BLaER1 (cell line): ENCODE results near the gene CNTNAP5.

Experiments used
- H3K27ac ChIP-seq: shearing (Covaris generic); formaldehyde crosslinking; 2 replicates; pipeline ENCODE4 v1.8.1; 2022
- H3K27me3 ChIP-seq: shearing (Covaris generic); formaldehyde crosslinking; 2 replicates; pipeline ENCODE4 v1.8.1; 2022
- H3K36me3 ChIP-seq: shearing (Covaris generic); formaldehyde crosslinking; 2 replicates; pipeline ENCODE4 v1.8.1; 2022
- H3K4me1 ChIP-seq: shearing (Covaris generic); formaldehyde crosslinking; 2 replicates; pipeline ENCODE4 v1.8.1; 2022
- H3K4me2 ChIP-seq: shearing (Covaris generic); formaldehyde crosslinking; 2 replicates; pipeline ENCODE4 v1.8.1; 2022
- H3K4me3 ChIP-seq: shearing (Covaris generic); formaldehyde crosslinking; 2 replicates; pipeline ENCODE4 v1.8.1; 2022
- H3K9ac ChIP-seq: shearing (Covaris generic); formaldehyde crosslinking; 2 replicates; pipeline ENCODE4 v1.8.1; 2022
- H3K9me3 ChIP-seq: shearing (Covaris generic); formaldehyde crosslinking; 2 replicates; pipeline ENCODE4 v1.8.1; 2022
- H4K20me1 ChIP-seq: shearing (Covaris generic); formaldehyde crosslinking; 2 replicates; pipeline ENCODE4 v1.8.1; 2022
- Cebpa-rat ChIP-seq: shearing (Covaris generic); IDR thresholded peaks from 2 replicates; pipeline ENCODE4 v1.8.1; 2022

The CNTNAP5 gene

DNA sequence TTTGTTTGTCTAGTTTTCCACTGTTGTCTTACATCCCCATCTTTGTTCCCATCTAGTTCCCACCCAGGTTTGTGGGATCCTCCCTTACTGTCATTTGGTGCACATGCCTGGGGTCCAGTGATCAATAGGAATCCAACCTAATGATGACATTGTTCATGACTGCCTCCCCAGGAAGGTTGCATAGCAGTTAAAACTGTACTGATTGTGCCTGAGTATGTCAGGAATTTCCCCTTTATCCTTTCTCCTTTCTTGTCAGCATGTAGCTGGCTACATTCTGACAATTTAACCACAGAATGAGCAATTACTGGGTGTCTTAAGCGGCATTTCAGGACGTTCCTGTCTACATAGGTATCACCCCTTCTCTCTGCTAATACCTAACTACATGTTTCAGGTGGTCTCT is 653.0 kb downstream of the CNTNAP5 start:
- no peak overlapping the region for H3K4me3 ChIP-seq
- no peak for TF ChIP-seq Cebpa-rat

GRCh38 chr2:124683536-124684428 is 658.7 kb downstream of the CNTNAP5 start:
- Histone ChIP-seq H3K9ac (no peak overlapping the region), H3K27ac (no peak overlapping the region), H3K27me3 (no peaks in the 10 kb centered on the region), H3K4me2 (no peak overlapping the region), H3K36me3 (no peaks in the 10 kb centered on the region), H3K4me3 (no peak overlapping the region), H4K20me1 (no peaks in the 10 kb centered on the region), H3K9me3 (no peaks in the 10 kb centered on the region), H3K4me1 (no peaks in the 10 kb centered on the region)
- no peak for TF ChIP-seq Cebpa-rat

More for the DNA sequence above, 653.0 kb downstream of the CNTNAP5 start:
- H3K27me3 ChIP-seq: no peaks in the 10 kb centered on the region
- no peak overlapping the region for H3K9ac ChIP-seq
- H3K36me3 ChIP-seq: no peaks in the 10 kb centered on the region
- H4K20me1 ChIP-seq: no peaks in the 10 kb centered on the region
- no peak overlapping the region for H3K27ac ChIP-seq
- no peaks in the 10 kb centered on the region for H3K9me3 ChIP-seq
- H3K4me2 ChIP-seq: no peak overlapping the region
- no peaks in the 10 kb centered on the region for H3K4me1 ChIP-seq

- no peaks in the 10 kb centered on the region for H3K27me3 ChIP-seq
- H3K9me3 ChIP-seq: peaks cover 20% of the 10 kb centered on the region; the same call in 1 of the 2 replicates
- H3K4me2 ChIP-seq: no peak overlapping the region
- no peak overlapping the region for H3K27ac ChIP-seq
- no peaks in the 10 kb centered on the region for H3K36me3 ChIP-seq
- no peak for TF ChIP-seq Cebpa-rat
- H3K9ac ChIP-seq: no peak overlapping the region
- H3K4me1 ChIP-seq: peaks cover 6% of the 10 kb centered on the region; the same call in 1 of the 2 replicates
- no peak overlapping the region for H3K4me3 ChIP-seq
- no peaks in the 10 kb centered on the region for H4K20me1 ChIP-seq
Measured at GRCh38 chr2:124689348-124689747, 664.3 kb downstream of the CNTNAP5 start.

GRCh38 chr2:124692216-124692615 is 667.1 kb downstream of the CNTNAP5 start:
- no peaks in the 10 kb centered on the region for H3K27me3 ChIP-seq
- H3K9me3 ChIP-seq: peaks cover 20% of the 10 kb centered on the region; the same call in 1 of the 2 replicates
- H3K36me3 ChIP-seq: no peaks in the 10 kb centered on the region
- H3K4me2 ChIP-seq: no peak overlapping the region
- TF ChIP-seq Cebpa-rat: no peak
- H3K9ac ChIP-seq: no peak overlapping the region
- H3K4me3 ChIP-seq: no peak overlapping the region
- H3K4me1 ChIP-seq: peaks cover 6% of the 10 kb centered on the region; the same call in 1 of the 2 replicates
- no peak overlapping the region for H3K27ac ChIP-seq
- H4K20me1 ChIP-seq: no peaks in the 10 kb centered on the region

DNA sequence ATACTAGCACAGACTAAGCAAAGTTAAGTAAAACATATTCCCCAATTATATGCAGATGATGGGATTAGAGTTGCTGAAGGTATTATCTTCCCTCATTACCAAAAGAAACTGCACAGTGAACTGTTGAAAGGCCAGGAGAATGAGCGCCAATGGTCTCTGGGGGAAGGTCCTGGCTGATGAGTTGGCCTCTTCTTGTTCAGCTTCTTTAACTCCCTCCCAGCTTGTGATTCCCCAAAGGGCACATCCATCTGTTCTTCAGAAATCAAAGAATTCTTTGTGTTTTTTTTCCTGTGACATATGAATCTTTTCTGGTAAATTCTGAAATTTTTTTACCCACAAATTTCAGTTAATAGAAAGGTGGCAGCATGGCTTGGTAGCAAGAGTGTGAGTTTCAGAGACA is 667.6 kb downstream of the CNTNAP5 start:
- Histone ChIP-seq H4K20me1 (no peaks in the 10 kb centered on the region), H3K9me3 (peaks cover 20% of the 10 kb centered on the region; the same call in 1 of the 2 replicates), H3K4me3 (no peak overlapping the region), H3K9ac (no peak overlapping the region), H3K4me1 (peaks cover 6% of the 10 kb centered on the region; the same call in 1 of the 2 replicates), H3K36me3 (no peaks in the 10 kb centered on the region), H3K27me3 (no peaks in the 10 kb centered on the region), H3K4me2 (no peak overlapping the region), H3K27ac (no peak overlapping the region)
- TF ChIP-seq Cebpa-rat: no peak

DNA sequence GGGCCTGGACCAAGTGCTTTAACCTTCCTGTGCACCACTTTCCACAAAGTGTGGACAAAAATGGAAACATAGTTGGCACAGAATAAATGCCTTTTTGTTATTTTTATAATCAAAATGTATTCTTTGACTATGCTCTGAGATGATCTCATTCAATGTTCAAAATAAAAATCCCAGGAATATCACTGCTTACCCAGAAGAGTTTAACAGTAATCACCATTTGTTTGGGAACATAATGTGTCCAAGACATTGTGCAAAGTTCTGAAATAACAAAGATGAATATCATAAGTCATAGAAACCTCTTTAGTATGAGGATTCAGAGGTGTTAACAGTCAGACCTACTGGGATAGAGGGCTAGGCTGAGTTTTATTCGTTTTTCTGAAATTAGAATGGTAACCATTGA is 668.1 kb downstream of the CNTNAP5 start:
- H3K4me2 ChIP-seq: no peak overlapping the region

GRCh38 chr2:124698979-124699565 is 674.0 kb downstream of the CNTNAP5 start:
- H3K4me2 ChIP-seq: peak overlapping the region; percentile 41
- peaks cover 11% of the 10 kb centered on the region for H3K4me1 ChIP-seq
- no peaks in the 10 kb centered on the region for H3K27me3 ChIP-seq
- no peak overlapping the region for H3K9ac ChIP-seq
- no peaks in the 10 kb centered on the region for H3K9me3 ChIP-seq
- H3K36me3 ChIP-seq: no peaks in the 10 kb centered on the region
- H4K20me1 ChIP-seq: no peaks in the 10 kb centered on the region
- TF ChIP-seq Cebpa-rat: no peak
- H3K27ac ChIP-seq: no peak overlapping the region
- H3K4me3 ChIP-seq: no peak overlapping the region

More for the DNA sequence above, 668.1 kb downstream of the CNTNAP5 start:
- H3K9ac ChIP-seq: no peak overlapping the region
- TF ChIP-seq Cebpa-rat: no peak
- no peaks in the 10 kb centered on the region for H4K20me1 ChIP-seq
- no peaks in the 10 kb centered on the region for H3K27me3 ChIP-seq
- no peak overlapping the region for H3K4me3 ChIP-seq
- peaks cover 6% of the 10 kb centered on the region; the same call in 1 of the 2 replicates for H3K4me1 ChIP-seq
- peaks cover 20% of the 10 kb centered on the region; the same call in 1 of the 2 replicates for H3K9me3 ChIP-seq
- H3K36me3 ChIP-seq: no peaks in the 10 kb centered on the region
- no peak overlapping the region for H3K27ac ChIP-seq

GRCh38 chr2:124702777-124703176 is 677.7 kb downstream of the CNTNAP5 start:
- Histone ChIP-seq H3K9me3 (no peaks in the 10 kb centered on the region), H3K27ac (no peak overlapping the region), H3K27me3 (no peaks in the 10 kb centered on the region), H3K4me1 (peaks cover 11% of the 10 kb centered on the region), H3K9ac (no peak overlapping the region), H4K20me1 (no peaks in the 10 kb centered on the region), H3K4me3 (no peak overlapping the region), H3K36me3 (no peaks in the 10 kb centered on the region), H3K4me2 (no peak overlapping the region)
- TF ChIP-seq Cebpa-rat: no peak

DNA sequence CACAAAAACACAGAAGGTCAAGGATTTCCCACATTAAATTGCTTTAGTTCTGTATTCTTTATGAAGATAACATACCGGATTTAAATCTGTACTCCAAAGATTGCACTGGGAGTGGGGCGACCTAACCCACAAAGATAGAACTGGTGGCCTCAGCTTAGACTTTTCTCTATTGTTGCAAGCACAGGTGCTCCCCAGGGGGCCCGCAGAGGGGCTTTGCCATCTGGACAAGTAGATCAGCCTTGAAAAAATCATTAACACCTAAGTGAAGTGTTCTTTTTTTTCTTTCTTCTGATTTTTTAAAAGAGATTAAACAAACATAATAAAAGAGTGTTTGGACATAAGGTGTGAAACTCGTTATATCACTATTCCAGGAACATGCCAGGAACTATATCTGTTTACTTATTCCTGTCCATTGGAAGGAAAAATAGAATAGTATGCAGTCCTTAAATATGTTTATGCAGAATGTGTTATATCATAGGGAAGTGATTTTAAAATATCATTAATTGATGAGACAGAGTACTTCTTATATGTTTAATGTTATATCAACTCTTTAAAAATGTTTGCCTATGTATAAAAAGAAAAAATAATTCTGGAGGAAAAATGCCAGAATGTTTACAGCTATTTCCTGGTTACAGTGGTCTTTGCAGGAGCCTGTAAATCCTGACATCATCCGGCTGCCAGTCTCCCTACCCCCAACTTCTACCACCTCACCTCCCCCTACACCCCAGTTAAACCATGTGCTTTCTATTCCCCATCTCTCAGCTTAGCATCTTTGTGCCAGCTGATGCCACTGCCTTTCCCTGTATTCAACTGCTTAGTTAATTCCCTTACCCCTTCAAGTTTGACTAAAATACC is 679.2 kb downstream of the CNTNAP5 start:
- no peak overlapping the region for H3K4me2 ChIP-seq
- no peaks in the 10 kb centered on the region for H3K9me3 ChIP-seq
- H3K9ac ChIP-seq: no peak overlapping the region
- no peaks in the 10 kb centered on the region for H3K36me3 ChIP-seq
- no peak overlapping the region for H3K27ac ChIP-seq
- H3K4me3 ChIP-seq: no peak overlapping the region
- no peaks in the 10 kb centered on the region for H3K27me3 ChIP-seq
- H4K20me1 ChIP-seq: no peaks in the 10 kb centered on the region
- no peak for TF ChIP-seq Cebpa-rat
- H3K4me1 ChIP-seq: peaks cover 2% of the 10 kb centered on the region
